Measurements from ENCODE around the gene DCLRE1C. TPM values are rescaled to one million over a fixed set of nuclear protein-coding genes. Genes with fewer than 3 reads are reported as not detected.
"Not testable (repeated sequence)": the region's sequence is repeated elsewhere in the genome, so short reads cannot be mapped to it uniquely, and the experiment has no call there.

DCLRE1C gene
- total and polyA plus RNA-seq, 5 experiments from 2014 or later, result 15.8 to 32.4 (median 20.5) TPM

DNA sequence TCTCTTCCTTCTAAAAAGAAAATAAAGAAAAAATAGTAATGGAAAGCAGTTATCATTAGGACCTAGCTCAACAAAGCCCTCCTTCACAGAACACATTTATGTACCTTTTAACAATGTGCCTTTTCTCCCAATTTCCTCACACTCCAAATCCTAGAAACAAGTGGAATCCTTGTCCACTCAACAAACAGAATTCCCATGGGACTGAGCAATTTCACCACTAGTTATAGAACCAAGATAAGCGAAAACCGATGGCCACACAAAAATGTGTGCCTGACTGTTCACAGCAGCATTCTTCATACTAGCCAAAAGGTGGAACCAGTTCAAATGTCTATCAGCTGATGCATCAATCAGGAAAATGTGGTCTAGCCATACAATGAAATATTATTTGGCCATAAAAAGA is 17.3 kb downstream of the DCLRE1C start:
- Mint-ChIP-seq H3K27me3 (no peaks in the 10 kb centered on the region), H3K4me3 (no peak overlapping the region), H3K4me1 (peaks cover 0 to 13% (median 2%) of the 10 kb centered on the region in 4 donors), H3K36me3 (peaks cover 0 to 72% (median 35%) of the 10 kb centered on the region in 3 donors), H3K27ac (no peak overlapping the region), H3K9me3 (no peaks in the 10 kb centered on the region)
- no peak for ATAC-seq
- no peak for DNase-seq
- POLR2A ChIA-PET, result no interaction called here

DNA sequence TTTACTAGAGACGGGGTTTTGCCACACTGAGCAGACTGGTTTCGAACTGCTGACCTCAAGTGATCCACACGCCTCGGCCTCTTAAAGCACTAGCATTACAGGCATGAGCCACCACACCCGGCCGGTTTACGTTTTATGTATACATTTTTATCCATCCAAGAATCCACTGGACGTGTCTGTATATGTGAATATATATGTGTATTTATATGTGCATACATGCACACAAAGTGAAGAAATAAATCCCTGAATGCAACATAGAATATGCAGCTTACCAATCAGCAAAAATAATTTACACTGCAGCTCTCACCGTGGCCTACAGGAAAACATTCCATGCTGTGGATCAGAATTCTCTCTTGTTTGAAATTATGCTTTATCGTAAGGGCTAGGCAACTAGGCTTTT is 23.3 kb downstream of the DCLRE1C start:
- Mint-ChIP-seq H3K4me1 (peaks cover 0 to 7% (median 2%) of the 10 kb centered on the region in 4 donors), H3K9me3 (no peaks in the 10 kb centered on the region), H3K4me3 (no peak overlapping the region), H3K36me3 (peaks cover 10 to 91% (median 39%) of the 10 kb centered on the region in 3 donors), H3K27ac (no peak overlapping the region), H3K27me3 (no peaks in the 10 kb centered on the region)
- DNase-seq, result no peak
- POLR2A ChIA-PET, result no interaction called here
- ATAC-seq, result no peak

DNA sequence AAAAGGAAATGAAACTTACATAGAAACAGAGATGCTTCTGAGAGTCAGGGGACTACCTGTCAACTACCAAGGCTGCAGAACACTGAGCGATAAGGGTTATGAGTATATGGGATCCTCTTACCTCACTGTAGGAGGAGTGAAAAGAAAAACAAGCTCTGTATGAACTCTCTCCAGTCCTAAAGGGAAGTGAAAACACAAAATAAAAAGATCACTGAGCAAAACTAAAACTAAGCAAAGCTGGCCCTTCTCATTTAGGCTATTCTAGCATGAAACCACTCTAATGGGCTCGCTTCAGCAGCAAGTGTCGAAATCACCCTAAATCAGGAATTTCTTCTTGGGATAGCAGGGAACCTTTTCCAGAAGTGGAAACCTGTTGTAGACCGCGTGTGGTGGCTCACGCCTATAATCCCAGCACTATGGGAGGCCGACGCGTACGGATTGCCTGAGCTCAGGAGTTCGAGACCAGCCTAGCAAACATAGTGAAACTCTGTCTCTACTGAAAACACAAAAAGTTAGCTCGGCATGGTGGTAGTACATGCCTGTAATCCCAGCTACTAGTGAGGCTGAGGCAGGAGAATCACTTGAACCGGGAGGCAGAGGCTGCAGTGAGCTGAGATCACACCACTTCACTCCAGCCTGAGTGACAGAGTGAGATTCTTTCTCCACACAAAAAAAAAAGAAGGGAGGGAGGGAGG is 27.0 kb downstream of the DCLRE1C start:
- DNase-seq (no peak), ATAC-seq (no peak)
- no peaks in the 10 kb centered on the region for H3K9me3 Mint-ChIP-seq
- H3K4me1 Mint-ChIP-seq, result peaks cover 0 to 7% (median 2%) of the 10 kb centered on the region in 4 donors
- POLR2A ChIA-PET, result no interaction called here
- H3K27ac Mint-ChIP-seq, result peak overlapping the region in 7 of 10 donors; percentile 16 to 75 (median 37)
- no peaks in the 10 kb centered on the region for H3K27me3 Mint-ChIP-seq
- H3K36me3 Mint-ChIP-seq, result peaks cover 11 to 92% (median 32%) of the 10 kb centered on the region in 3 donors
- H3K4me3 Mint-ChIP-seq, result no peak overlapping the region

DNA sequence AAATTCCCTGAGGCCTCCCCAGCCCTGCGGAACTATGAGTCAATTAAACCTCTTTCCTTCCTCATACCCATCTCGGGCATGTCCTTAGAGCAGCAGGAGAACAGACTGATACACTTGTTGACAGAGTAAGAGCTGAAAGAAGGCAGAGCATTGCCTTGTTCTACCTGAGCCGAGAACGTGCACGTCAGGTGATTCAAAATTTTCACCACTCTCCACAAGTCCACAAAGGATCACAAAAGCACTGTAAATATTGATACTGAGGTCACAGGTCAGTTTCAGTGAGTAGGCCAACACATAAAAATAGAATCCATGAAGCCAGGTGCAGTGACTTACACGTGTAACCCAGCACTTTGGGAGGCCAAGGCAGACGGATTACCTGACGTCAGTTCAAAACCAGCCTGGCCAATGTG is 27.8 kb downstream of the DCLRE1C start:
- H3K27me3 Mint-ChIP-seq, result no peaks in the 10 kb centered on the region
- no peaks in the 10 kb centered on the region for H3K9me3 Mint-ChIP-seq
- H3K27ac Mint-ChIP-seq, result no peak overlapping the region
- peaks cover 19 to 93% (median 39%) of the 10 kb centered on the region in 3 donors for H3K36me3 Mint-ChIP-seq
- no peak overlapping the region for H3K4me3 Mint-ChIP-seq
- ATAC-seq, result no peak
- no peak for DNase-seq
- POLR2A ChIA-PET, result no interaction called here
- peaks cover 0 to 8% (median 3%) of the 10 kb centered on the region in 4 donors for H3K4me1 Mint-ChIP-seq

DNA sequence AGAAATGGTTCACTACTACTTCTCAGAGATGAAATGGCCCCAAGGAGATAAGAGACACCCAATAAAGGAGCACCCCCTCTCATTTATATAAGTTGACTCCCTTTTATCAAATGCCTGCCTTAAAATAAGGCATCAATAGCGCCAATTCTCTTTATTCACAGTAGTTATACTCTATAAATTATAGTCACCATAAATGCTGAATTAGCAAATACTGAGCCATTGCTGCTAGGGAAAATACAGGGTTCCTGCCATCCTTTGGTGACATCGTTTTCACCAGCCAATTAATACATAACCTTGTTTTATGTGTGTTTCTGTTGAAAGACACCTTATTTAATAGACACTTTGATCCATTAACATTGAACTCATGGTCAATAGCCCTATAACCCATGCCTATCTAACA is 28.6 kb downstream of the DCLRE1C start:
- Mint-ChIP-seq H3K4me1 (peaks cover 0 to 8% (median 3%) of the 10 kb centered on the region in 4 donors), H3K9me3 (no peaks in the 10 kb centered on the region), H3K36me3 (peaks cover 22 to 94% (median 45%) of the 10 kb centered on the region in 3 donors), H3K27me3 (no peaks in the 10 kb centered on the region), H3K4me3 (no peak overlapping the region), H3K27ac (no peak overlapping the region)
- DNase-seq, result no peak
- ATAC-seq, result no peak
- POLR2A ChIA-PET, result no interaction called here

DNA sequence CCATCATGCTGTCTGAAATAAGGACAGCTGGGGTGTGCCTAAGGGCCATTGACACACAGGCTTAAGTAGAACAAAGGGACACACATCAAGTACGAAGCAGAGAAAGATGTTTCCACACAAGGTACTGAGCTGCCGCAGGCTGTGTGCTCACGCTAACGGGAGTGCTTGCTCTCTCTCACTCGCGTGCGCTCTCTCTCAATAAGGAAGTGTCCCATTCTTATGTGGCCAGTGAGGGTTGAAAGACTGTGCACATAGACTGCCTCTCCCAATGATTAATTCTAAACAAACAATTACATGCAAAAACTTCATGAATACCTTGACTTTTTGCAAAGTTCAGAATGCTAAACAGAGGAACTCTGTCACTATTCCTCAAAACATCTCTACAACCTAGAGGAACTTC is 29.9 kb downstream of the DCLRE1C start:
- H3K4me3 Mint-ChIP-seq, result no peak overlapping the region
- peaks cover 34 to 96% (median 58%) of the 10 kb centered on the region in 3 donors for H3K36me3 Mint-ChIP-seq
- DNase-seq (no peak), ATAC-seq (no peak)
- H3K9me3 Mint-ChIP-seq, result peaks cover 0 to 3% (median 0%) of the 10 kb centered on the region in 9 donors
- POLR2A ChIA-PET, result no interaction called here
- peak overlapping the region in 2 of 10 donors; percentile 6 to 84 for H3K27ac Mint-ChIP-seq
- H3K4me1 Mint-ChIP-seq, result peaks cover 0 to 8% (median 3%) of the 10 kb centered on the region in 4 donors
- H3K27me3 Mint-ChIP-seq, result no peaks in the 10 kb centered on the region

DNA sequence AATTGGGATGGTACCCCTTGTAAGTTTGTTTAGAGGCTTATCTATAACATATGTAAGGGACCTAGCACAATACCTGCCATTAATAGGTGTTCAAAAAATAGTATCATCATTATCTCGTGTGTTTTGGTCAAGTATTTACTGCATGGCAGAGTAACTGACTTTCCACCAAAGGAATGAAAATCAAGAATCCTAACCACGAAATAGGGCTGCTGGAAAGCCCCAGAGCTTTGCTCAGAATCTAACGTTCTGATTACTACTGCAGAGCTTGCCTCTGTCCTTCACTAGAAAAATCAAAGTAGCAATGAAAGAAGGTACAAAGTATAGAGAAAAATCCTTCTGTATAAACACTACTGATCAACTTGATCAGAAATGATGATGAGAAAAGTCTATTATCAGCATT is 34.9 kb downstream of the DCLRE1C start:
- H3K4me1 Mint-ChIP-seq, result peaks cover 0 to 10% (median 6%) of the 10 kb centered on the region in 4 donors
- H3K27me3 Mint-ChIP-seq, result no peaks in the 10 kb centered on the region
- peaks cover 0 to 24% (median 12%) of the 10 kb centered on the region in 9 donors for H3K9me3 Mint-ChIP-seq
- DNase-seq, result no peak
- POLR2A ChIA-PET, result no interaction called here
- H3K27ac Mint-ChIP-seq, result peak overlapping the region in 1 of 10 donors; percentile 34
- H3K4me3 Mint-ChIP-seq, result no peak overlapping the region
- H3K36me3 Mint-ChIP-seq, result peaks cover 45 to 100% (median 85%) of the 10 kb centered on the region in 3 donors
- no peak for ATAC-seq

DNA sequence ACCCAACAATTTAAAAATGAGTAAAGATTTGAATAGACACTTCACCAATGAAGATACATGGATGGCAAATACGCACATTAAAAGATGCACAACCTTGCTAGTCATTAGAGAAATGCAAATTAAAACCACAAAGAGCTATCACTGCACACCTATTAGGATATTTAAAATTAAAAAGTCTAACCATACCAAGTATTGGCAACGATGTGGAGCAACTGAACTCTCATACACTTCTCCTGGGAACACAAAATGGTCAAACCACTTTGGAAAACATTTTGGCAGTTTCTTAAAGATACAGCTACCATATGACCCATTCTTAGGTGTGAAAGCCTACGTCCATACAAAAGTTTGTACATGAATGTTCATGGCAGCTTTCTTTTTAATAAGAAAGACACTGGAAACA is 36.1 kb downstream of the DCLRE1C start:
- H3K9me3 Mint-ChIP-seq, result peaks cover 0 to 24% (median 12%) of the 10 kb centered on the region in 9 donors
- no peak overlapping the region for H3K4me3 Mint-ChIP-seq
- peaks cover 49 to 100% (median 97%) of the 10 kb centered on the region in 3 donors for H3K36me3 Mint-ChIP-seq
- H3K4me1 Mint-ChIP-seq, result peaks cover 0 to 10% (median 7%) of the 10 kb centered on the region in 4 donors
- H3K27me3 Mint-ChIP-seq, result no peaks in the 10 kb centered on the region
- POLR2A ChIA-PET, result no interaction called here
- ATAC-seq, result no peak
- no peak overlapping the region for H3K27ac Mint-ChIP-seq
- DNase-seq, result no peak

DNA sequence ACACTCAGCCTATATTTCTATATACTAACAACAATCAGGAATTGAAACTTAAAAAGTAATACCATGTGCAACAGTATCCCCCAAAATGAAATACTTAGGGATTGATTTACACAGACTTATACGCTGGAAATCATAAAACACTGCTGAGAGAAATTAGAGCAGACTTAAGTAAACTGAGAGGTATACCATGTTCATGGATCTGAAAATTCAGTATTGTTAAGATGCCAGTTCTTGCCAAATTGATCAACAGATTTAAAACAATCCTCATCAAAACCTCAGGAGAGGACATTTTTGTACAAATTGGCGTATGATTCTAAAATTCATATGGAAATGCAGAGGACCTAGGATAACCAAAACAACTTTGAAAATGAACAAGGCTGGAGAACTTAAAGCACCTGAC is 37.3 kb downstream of the DCLRE1C start:
- no peak for DNase-seq
- Mint-ChIP-seq H3K27me3 (no peaks in the 10 kb centered on the region), H3K4me1 (peaks cover 0 to 10% (median 7%) of the 10 kb centered on the region in 4 donors), H3K27ac (no peak overlapping the region), H3K9me3 (peaks cover 0 to 24% (median 12%) of the 10 kb centered on the region in 9 donors), H3K4me3 (no peak overlapping the region), H3K36me3 (peaks cover 45 to 99% (median 91%) of the 10 kb centered on the region in 3 donors)
- ATAC-seq, result no peak
- POLR2A ChIA-PET, result no interaction called here

DNA sequence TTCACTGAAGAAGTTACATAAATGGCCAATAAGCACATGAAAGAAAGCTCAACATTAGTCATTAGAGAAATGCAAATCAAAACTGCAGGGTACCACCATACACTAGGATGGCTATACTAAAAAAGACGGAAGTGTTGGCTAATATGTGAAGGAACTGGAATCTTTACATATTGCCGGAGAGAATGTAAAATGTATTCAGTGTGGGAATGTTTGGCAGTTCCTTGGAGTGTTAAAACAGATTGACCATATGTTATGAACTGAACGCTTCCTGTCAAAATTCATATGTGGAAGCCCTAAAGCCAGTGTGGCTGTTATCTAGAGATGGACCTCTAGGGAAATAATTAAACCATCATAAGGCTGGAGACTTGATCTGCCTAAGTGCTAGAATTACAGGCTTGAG is 42.1 kb downstream of the DCLRE1C start:
- Mint-ChIP-seq H3K27ac (no peak overlapping the region), H3K4me3 (no peak overlapping the region), H3K27me3 (no peaks in the 10 kb centered on the region), H3K4me1 (peaks cover 5 to 12% (median 10%) of the 10 kb centered on the region in 4 donors), H3K9me3 (peaks cover 0 to 11% (median 4%) of the 10 kb centered on the region in 9 donors), H3K36me3 (peaks cover 24 to 96% (median 84%) of the 10 kb centered on the region in 3 donors)
- ATAC-seq (no peak), DNase-seq (no peak)
- POLR2A ChIA-PET, result no interaction called here

DNA sequence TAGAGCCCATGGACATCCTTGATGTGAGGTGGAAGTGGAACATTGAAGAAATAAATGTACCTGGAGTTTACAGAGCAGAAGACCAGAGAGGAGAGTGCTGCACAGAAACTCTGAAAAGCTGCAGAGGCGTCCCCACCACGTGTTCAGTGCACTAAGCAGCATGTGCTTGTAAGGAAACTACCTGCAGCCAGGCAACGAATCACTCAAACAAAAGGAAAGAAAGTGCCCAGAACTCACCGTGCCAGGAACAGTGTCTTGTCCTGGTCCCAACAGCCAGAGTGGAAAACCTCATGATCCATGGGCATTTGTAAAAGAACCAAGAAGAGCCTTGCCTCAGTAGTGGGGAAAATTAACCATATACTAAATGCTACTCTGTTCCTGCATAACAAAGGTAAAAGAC is 42.9 kb downstream of the DCLRE1C start:
- Mint-ChIP-seq H3K9me3 (peaks cover 0 to 7% (median 3%) of the 10 kb centered on the region in 9 donors), H3K27ac (peak overlapping the region in 4 of 10 donors; percentile 37 to 87 (median 48)), H3K27me3 (no peaks in the 10 kb centered on the region), H3K4me1 (peaks cover 10 to 14% (median 12%) of the 10 kb centered on the region in 4 donors), H3K4me3 (no peak overlapping the region), H3K36me3 (peaks cover 18 to 89% (median 77%) of the 10 kb centered on the region in 3 donors)
- no peak for ATAC-seq
- no peak for DNase-seq
- POLR2A ChIA-PET, result no interaction called here

DNA sequence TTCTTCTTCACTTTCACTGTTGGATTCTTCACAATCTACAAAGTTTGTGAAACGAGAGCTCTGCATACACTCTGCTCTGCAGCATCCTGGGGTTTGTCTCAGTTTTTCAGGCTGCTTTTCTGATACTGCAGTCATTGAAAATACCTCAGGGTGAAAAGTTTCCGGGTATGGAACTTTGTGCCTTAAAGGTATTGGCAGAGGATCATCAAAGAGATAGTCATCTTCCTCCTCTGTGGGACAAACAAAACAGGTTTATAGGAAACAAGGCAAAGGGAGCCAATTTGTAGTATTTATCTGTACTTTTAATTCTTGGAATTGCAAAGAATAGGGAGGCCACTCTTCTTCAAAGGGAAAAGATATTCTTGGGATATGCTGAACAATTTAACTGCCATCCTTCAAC is 44.8 kb downstream of the DCLRE1C start:
- Mint-ChIP-seq H3K4me3 (no peak overlapping the region), H3K27me3 (no peaks in the 10 kb centered on the region), H3K4me1 (peaks cover 10 to 15% (median 11%) of the 10 kb centered on the region in 4 donors), H3K27ac (no peak overlapping the region), H3K9me3 (peaks cover 0 to 7% (median 3%) of the 10 kb centered on the region in 9 donors), H3K36me3 (peaks cover 16 to 71% (median 59%) of the 10 kb centered on the region in 3 donors)
- no peak for DNase-seq
- POLR2A ChIA-PET, result no interaction called here
- no peak for ATAC-seq

DNA sequence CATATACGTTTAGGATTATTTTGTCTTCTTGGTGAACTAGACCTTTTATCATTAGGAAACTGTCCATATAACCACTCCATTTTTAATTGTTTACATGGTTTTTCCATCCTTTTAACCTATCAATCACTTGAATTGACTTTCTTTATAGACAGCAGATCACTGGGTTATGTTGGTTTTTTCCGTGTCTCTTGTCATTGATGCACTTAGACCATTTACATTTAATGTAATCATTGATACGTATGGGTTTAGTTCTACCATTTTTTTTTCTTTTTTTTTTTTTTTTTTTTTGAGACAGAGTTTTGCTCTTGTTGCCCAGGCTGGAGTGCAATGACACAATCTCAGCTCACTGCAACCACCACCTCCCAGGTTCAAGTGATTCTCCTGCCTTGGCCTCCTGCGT is 46.3 kb downstream of the DCLRE1C start:
- DNase-seq, ATAC-seq, H3K4me3 Mint-ChIP-seq, H3K27me3 Mint-ChIP-seq, POLR2A ChIA-PET, H3K9me3 Mint-ChIP-seq: not testable (repeated sequence)
- H3K4me1 Mint-ChIP-seq, result peaks cover 8 to 15% (median 11%) of the 10 kb centered on the region in 4 donors
- H3K36me3 Mint-ChIP-seq, result peaks cover 12 to 56% (median 45%) of the 10 kb centered on the region in 3 donors
- H3K27ac Mint-ChIP-seq, result peak overlapping the region in 1 of 10 donors; percentile 70
